ENCODE measurements around the gene GUCD1. TPM values are rescaled to one million over a fixed set of nuclear protein-coding genes. Genes with fewer than 3 reads are reported as not detected.

Gene GUCD1
- total RNA-seq, 2 experiments from 2014 or later, result 123 to 137 TPM

DNA sequence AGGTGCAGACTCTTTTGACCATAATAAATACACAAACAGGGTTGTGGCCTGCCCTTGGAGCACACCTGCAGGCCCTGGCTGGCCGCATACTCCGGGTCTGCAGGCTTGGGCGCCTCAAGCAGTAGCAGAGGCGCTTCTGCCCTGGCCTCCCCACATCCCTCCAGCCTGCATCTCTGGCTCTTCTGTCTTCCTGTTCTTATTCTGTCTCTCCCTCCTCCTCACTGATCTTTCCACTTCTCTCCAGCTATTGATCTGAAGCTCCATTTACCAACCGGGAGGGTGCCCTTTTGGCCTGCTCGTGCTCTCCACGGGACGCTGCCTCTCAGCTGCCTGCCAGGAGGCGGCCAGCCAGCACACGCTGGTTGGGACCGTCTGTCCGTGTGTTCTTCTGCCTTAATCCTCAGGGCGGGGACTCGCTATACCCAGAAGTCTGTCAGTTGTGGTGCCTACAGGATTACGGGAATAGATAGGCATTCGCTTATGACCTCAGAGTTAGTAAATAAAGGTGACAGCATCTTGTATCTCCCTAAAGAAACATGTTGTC lies 54.6 kb downstream of the GUCD1 start:
- ChIA-PET POLR2A (no interaction called here), CTCF (interaction anchor here (0.6 to 1.3 kb wide), 2 partner anchors 11 to 19 kb away, joined by 3 read pairs; no protein-coding TSS in a partner anchor)
- no peak overlapping the region for H3K4me3 Mint-ChIP-seq
- H3K9me3 Mint-ChIP-seq, result no peaks in the 10 kb centered on the region
- H3K27ac Mint-ChIP-seq, result no peak overlapping the region
- no peaks in the 10 kb centered on the region for H3K36me3 Mint-ChIP-seq (ENCODE audit: low read depth)
- H3K27me3 Mint-ChIP-seq, result peaks cover 15% of the 10 kb centered on the region
- H3K4me1 Mint-ChIP-seq, result peaks cover 20% of the 10 kb centered on the region
- no peak for DNase-seq

GRCh38 chr22:24499706-24500276 lies 55.1 kb downstream of the GUCD1 start:
- ChIA-PET CTCF (interaction anchor here (0.6 to 1.3 kb wide), 2 partner anchors 11 to 19 kb away, joined by 3 read pairs; no protein-coding TSS in a partner anchor), POLR2A (no interaction called here)
- Mint-ChIP-seq H3K9me3 (no peaks in the 10 kb centered on the region), H3K4me1 (peaks cover 20% of the 10 kb centered on the region), H3K27ac (no peak overlapping the region), H3K4me3 (no peak overlapping the region), H3K27me3 (peaks cover 20% of the 10 kb centered on the region), H3K36me3 (ENCODE audit: low read depth) (no peaks in the 10 kb centered on the region)
- no peak for DNase-seq

GRCh38 chr22:24498824-24499223 lies 56.1 kb downstream of the GUCD1 start:
- CTCF ChIA-PET, result interaction anchor here (1.3 kb wide), 1 partner anchor 12 kb away, joined by 3 read pairs; no protein-coding TSS in a partner anchor
- POLR2A ChIA-PET, result no interaction called here
- no peak for DNase-seq
- Mint-ChIP-seq H3K4me1 (peaks cover 20% of the 10 kb centered on the region), H3K9me3 (no peaks in the 10 kb centered on the region), H3K4me3 (no peak overlapping the region), H3K27me3 (peaks cover 24% of the 10 kb centered on the region), H3K27ac (no peak overlapping the region), H3K36me3 (ENCODE audit: low read depth) (no peaks in the 10 kb centered on the region)

- Mint-ChIP-seq H3K9me3 (no peaks in the 10 kb centered on the region), H3K27me3 (peaks cover 31% of the 10 kb centered on the region), H3K36me3 (ENCODE audit: low read depth) (no peaks in the 10 kb centered on the region), H3K27ac (no peak overlapping the region), H3K4me3 (no peak overlapping the region), H3K4me1 (peaks cover 16% of the 10 kb centered on the region)
- DNase-seq, result peak; percentile 9
- POLR2A ChIA-PET, result interaction anchor here (0.6 kb wide), 1 partner anchor 1154 kb away, joined by 3 read pairs; no protein-coding TSS in a partner anchor
- CTCF ChIA-PET, result interaction anchor here (1.0 to 1.6 kb wide), 3 partner anchors 20 to 76 kb away, joined by 3 to 4 read pairs (median 3); no protein-coding TSS in a partner anchor
Measured at GRCh38 chr22:24497841-24498258, 57.1 kb downstream of the GUCD1 start.

DNA sequence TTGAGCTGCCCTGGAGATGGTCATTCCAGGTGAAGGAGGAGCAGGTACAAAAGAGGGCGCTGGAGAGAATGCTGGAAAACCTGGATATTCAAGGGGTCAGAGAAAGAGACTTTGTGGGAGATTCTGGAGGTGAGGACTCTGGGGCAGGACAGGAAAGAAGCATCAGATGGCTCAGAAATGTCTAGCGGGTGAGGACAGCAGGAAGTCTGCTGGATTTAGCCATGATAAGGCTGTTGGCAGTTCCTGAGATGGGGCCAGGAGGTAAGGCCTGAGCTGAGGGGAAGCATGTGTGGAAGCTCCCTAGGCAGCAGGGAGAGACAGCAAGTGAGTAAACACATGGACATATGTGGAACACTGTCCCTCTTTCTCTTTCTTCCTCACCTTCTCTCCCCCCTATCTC lies 58.3 kb downstream of the GUCD1 start:
- H3K27ac Mint-ChIP-seq, result no peak overlapping the region
- no peaks in the 10 kb centered on the region for H3K36me3 Mint-ChIP-seq (ENCODE audit: low read depth)
- H3K4me3 Mint-ChIP-seq, result no peak overlapping the region
- ChIA-PET POLR2A (no interaction called here), CTCF (interaction anchor here (0.7 to 1.6 kb wide), 9 partner anchors 9 to 1977 kb away, joined by 3 to 7 read pairs (median 4); no protein-coding TSS in a partner anchor)
- peaks cover 40% of the 10 kb centered on the region for H3K27me3 Mint-ChIP-seq
- DNase-seq, result no peak
- peaks cover 16% of the 10 kb centered on the region for H3K4me1 Mint-ChIP-seq
- H3K9me3 Mint-ChIP-seq, result no peaks in the 10 kb centered on the region

DNA sequence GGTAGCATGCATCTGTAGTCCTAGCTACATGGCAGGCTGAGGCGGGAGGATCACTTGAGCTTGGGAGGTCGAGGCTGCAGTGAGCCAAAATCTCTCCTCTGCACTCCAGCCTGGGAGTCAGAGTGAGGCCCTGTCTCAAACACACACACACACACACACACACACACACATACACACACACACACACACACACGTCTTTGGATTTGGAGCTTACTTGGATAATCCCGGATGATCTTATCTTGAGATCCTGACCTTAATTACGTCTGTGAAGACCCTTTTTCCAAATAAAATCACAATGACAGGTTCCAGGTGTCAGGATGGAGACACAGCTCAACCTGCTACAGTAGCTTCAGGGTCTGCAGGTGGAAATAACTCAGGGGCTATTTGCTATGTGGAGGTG lies 58.7 kb downstream of the GUCD1 start:
- no peak overlapping the region for H3K4me3 Mint-ChIP-seq

DNA sequence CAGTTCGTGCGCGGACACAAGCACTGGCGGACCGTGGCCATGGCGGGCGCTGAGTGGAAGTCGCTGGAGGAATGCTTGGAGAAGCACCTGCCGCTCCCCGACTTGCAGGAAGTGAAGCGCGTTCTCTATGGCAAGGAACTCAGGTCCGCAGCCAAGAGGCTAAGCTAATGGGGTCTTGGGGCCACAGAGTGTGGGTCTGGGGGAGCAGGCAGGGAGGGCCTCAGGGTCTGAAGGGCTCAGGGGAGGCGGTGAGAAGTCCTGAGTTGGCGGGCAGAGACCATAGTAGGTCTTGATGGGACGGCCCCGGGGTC lies 59.6 kb downstream of the GUCD1 start:
- peaks cover 39% of the 10 kb centered on the region for H3K27me3 Mint-ChIP-seq
- H3K27ac Mint-ChIP-seq, result no peak overlapping the region
- peaks cover 16% of the 10 kb centered on the region for H3K4me1 Mint-ChIP-seq
- CTCF ChIA-PET, result interaction anchor here (0.5 to 1.2 kb wide), 2 partner anchors 21 to 33 kb away, joined by 4 to 5 read pairs; no protein-coding TSS in a partner anchor
- H3K9me3 Mint-ChIP-seq, result no peaks in the 10 kb centered on the region
- H3K36me3 Mint-ChIP-seq (ENCODE audit: low read depth), result no peaks in the 10 kb centered on the region
- POLR2A ChIA-PET, result no interaction called here
- no peak overlapping the region for H3K4me3 Mint-ChIP-seq
- no peak for DNase-seq

More for the DNA sequence above, 58.7 kb downstream of the GUCD1 start:
- H3K27ac Mint-ChIP-seq, result no peak overlapping the region
- H3K27me3 Mint-ChIP-seq, result peaks cover 39% of the 10 kb centered on the region
- peaks cover 16% of the 10 kb centered on the region for H3K4me1 Mint-ChIP-seq
- ChIA-PET CTCF (interaction anchor here (0.7 to 1.6 kb wide), 8 partner anchors 9 to 1978 kb away, joined by 3 to 7 read pairs (median 4); no protein-coding TSS in a partner anchor), POLR2A (no interaction called here)
- H3K9me3 Mint-ChIP-seq, result no peaks in the 10 kb centered on the region
- H3K36me3 Mint-ChIP-seq (ENCODE audit: low read depth), result no peaks in the 10 kb centered on the region
- no peak for DNase-seq

- DNase-seq, result no peak
- CTCF ChIA-PET, result no interaction called here
- Mint-ChIP-seq H3K27ac (no peak within 1 kb of the TSS), H3K36me3 (ENCODE audit: low read depth) (no peaks in the 10 kb centered on the region), H3K9me3 (no peaks in the 10 kb centered on the region), H3K4me1 (peaks cover 16% of the 10 kb centered on the region), H3K4me3 (no peak within 1 kb of the TSS), H3K27me3 (peaks cover 39% of the 10 kb centered on the region)
- POLR2A ChIA-PET, result no interaction called here
Measured at GRCh38 chr22:24494528-24495364, 60.2 kb downstream of the GUCD1 start, which contains the start of gene UPB1. Gene UPB1, plus strand, starts transcription at chr22:24495332. Its CDS starts 72 bp downstream, at chr22:24495404.

GRCh38 chr22:24494167-24494527 lies 60.8 kb downstream of the GUCD1 start:
- Mint-ChIP-seq H3K27me3 (peaks cover 41% of the 10 kb centered on the region), H3K27ac (no peak overlapping the region), H3K4me1 (peaks cover 16% of the 10 kb centered on the region), H3K9me3 (no peaks in the 10 kb centered on the region), H3K36me3 (ENCODE audit: low read depth) (no peaks in the 10 kb centered on the region), H3K4me3 (no peak overlapping the region)
- no peak for DNase-seq
- ChIA-PET CTCF (no interaction called here), POLR2A (no interaction called here)

- Mint-ChIP-seq H3K9me3 (no peaks in the 10 kb centered on the region), H3K27me3 (peaks cover 41% of the 10 kb centered on the region), H3K4me3 (no peak overlapping the region), H3K27ac (no peak overlapping the region), H3K4me1 (peaks cover 2% of the 10 kb centered on the region), H3K36me3 (ENCODE audit: low read depth) (no peaks in the 10 kb centered on the region)
- POLR2A ChIA-PET, result no interaction called here
- CTCF ChIA-PET, result no interaction called here
- DNase-seq, result no peak
Measured at GRCh38 chr22:24492391-24492790, 62.5 kb downstream of the GUCD1 start.

Other genes with a start within 250 kb of the GUCD1 start
- gene ADORA2A, start 127.5 kb downstream of the GUCD1 start, total RNA-seq, result 10 to 100 TPM; 25.3 to 29.0 TPM
- under 1 TPM; 0.40 to 0.67 TPM for gene UPB1, start 59.8 kb downstream of the GUCD1 start, total RNA-seq
- gene SNRPD3, start 861 bp upstream of the GUCD1 start, total RNA-seq, result 100 to 1,000 TPM; 120 to 139 TPM
- gene LRRC75B, start 37.9 kb upstream of the GUCD1 start, total RNA-seq, result 1 to 10 TPM in 1 of 2 experiments, under 1 TPM in 1; 0.64 to 1.0 TPM
- gene GGT1, start 48.1 kb upstream of the GUCD1 start, total RNA-seq, result 10 to 100 TPM; 44.6 to 48.1 TPM
- not detected for gene PIWIL3, start 219.6 kb upstream of the GUCD1 start, total RNA-seq